CD14-positive monocyte (primary cell): Measurements from ENCODE around the gene CYTH4. TPM values are rescaled to one million over a fixed set of nuclear protein-coding genes. Genes with fewer than 3 reads are reported as not detected.

Source experiments
- DNase-seq, 3 donors: peaks; one replicate each; pipeline ENCODE4 v3.0.0-alpha.2; 2011 to 2022
- H2AFZ ChIP-seq: 2 replicates; pipeline ENCODE4 v1.6.0; 2012; ENCODE audit warnings: mild to moderate bottlenecking, low read depth, low read length, inconsistent platforms; ENCODE audit not compliant: insufficient read depth, poor library complexity, severe bottlenecking
- H3K27ac ChIP-seq, 2 donors: 1 replicate in 1 of 2; 2 replicates in 1 of 2; pipeline ENCODE4 v1.5.1; 2012 to 2013; ENCODE audit warnings: low read length in 2 of 2, control low read depth in 1 of 2, inconsistent platforms in 1 of 2, low read depth in 1 of 2, mild to moderate bottlenecking in 1 of 2
- H3K27me3 ChIP-seq, 2 donors: one replicate each; pipeline versions ENCODE4 v1.6.0 to v1.6.1; 2011 to 2013; ENCODE audit warnings: low read length in 2 of 2; ENCODE audit not compliant: control insufficient read depth in 2 of 2, insufficient read depth in 2 of 2
- H3K36me3 ChIP-seq, 2 donors: replicated peaks in 1 of 2; 1 replicate in 1 of 2; 2 replicates in 1 of 2; pipeline versions ENCODE4 v1.5.1 to v1.6.1; 2012 to 2013; ENCODE audit warnings: low read length in 2 of 2, control low read depth in 1 of 2, inconsistent platforms in 1 of 2, mild to moderate bottlenecking in 1 of 2; ENCODE audit not compliant: insufficient read depth in 2 of 2, control insufficient read depth in 1 of 2
- H3K4me1 ChIP-seq, 2 donors: 1 replicate in 1 of 2; 2 replicates in 1 of 2; pipeline versions ENCODE4 v1.5.1 to v1.6.1; 2012 to 2013; ENCODE audit warnings: low read length in 2 of 2, control low read depth in 1 of 2, inconsistent platforms in 1 of 2, mild to moderate bottlenecking in 1 of 2, moderate library complexity in 1 of 2; ENCODE audit not compliant: insufficient read depth in 2 of 2, control insufficient read depth in 1 of 2
- H3K4me2 ChIP-seq: replicated peaks from 2 replicates; pipeline ENCODE3; 2012; ENCODE audit warnings: low read length, moderate library complexity, mild to moderate bottlenecking; ENCODE audit not compliant: poor library complexity, severe bottlenecking; ENCODE audit errors: extremely low read depth
- H3K4me3 ChIP-seq, 3 experiments: fragments of 200-600 bp in 1 of 3; sonication (generic) in 1 of 3; replicated peaks in 1 of 3; 1 replicate in 2 of 3; 2 replicates in 1 of 3; pipeline ENCODE4 v1.5.1; 2011 to 2013; ENCODE audit warnings: low read length in 3 of 3, mild to moderate bottlenecking in 3 of 3, control low read depth in 2 of 3, low read depth in 2 of 3, inconsistent platforms in 1 of 3, moderate library complexity in 1 of 3
- H3K79me2 ChIP-seq: 2 replicates; pipeline ENCODE4 v1.6.0; 2012; ENCODE audit warnings: mild to moderate bottlenecking, control low read depth, inconsistent platforms, low read length, moderate library complexity; ENCODE audit not compliant: insufficient read depth
- H3K9ac ChIP-seq: 2 replicates; pipeline ENCODE4 v1.6.0; 2017; ENCODE audit warnings: low read length, mild to moderate bottlenecking; ENCODE audit not compliant: insufficient read depth, poor library complexity, severe bottlenecking
- H3K9me3 ChIP-seq, 2 donors: replicated peaks in 1 of 2; 1 replicate in 1 of 2; 2 replicates in 1 of 2; pipeline versions ENCODE4 v1.5.1 to v1.6.1; 2012 to 2013; ENCODE audit warnings: low read length in 2 of 2, control low read depth in 1 of 2; ENCODE audit not compliant: control insufficient read depth in 1 of 2, insufficient read depth in 1 of 2
- H4K20me1 ChIP-seq: 2 replicates; pipeline ENCODE4 v1.6.0; 2012; ENCODE audit warnings: mild to moderate bottlenecking, low read length, control low read depth, moderate library complexity; ENCODE audit not compliant: insufficient read depth
- H3K27ac Mint-ChIP-seq, 7 donors: one replicate each; pipeline ENCODE4 v1.8.0; 2020; ENCODE audit warnings: mild to moderate bottlenecking in 7 of 7, mixed read lengths in 7 of 7, moderate library complexity in 6 of 7, inconsistent platforms in 2 of 7
- H3K27me3 Mint-ChIP-seq, 3 donors: one replicate each; pipeline ENCODE4 v1.8.0; 2021 to 2022; ENCODE audit warnings: low read depth in 3 of 3, mild to moderate bottlenecking in 3 of 3, mixed read lengths in 3 of 3, moderate library complexity in 3 of 3, inconsistent platforms in 1 of 3
- H3K36me3 Mint-ChIP-seq, 2 donors: one replicate each; pipeline ENCODE4 v1.8.0; 2020; ENCODE audit warnings: mixed read lengths in 2 of 2, inconsistent platforms in 1 of 2, mild to moderate bottlenecking in 1 of 2
- H3K4me1 Mint-ChIP-seq: one replicate; pipeline ENCODE4 v1.8.0; 2020; ENCODE audit warnings: mild to moderate bottlenecking, mixed read lengths
- H3K4me3 Mint-ChIP-seq, 2 donors: one replicate each; pipeline ENCODE4 v1.8.0; 2020; ENCODE audit warnings: mild to moderate bottlenecking in 2 of 2, mixed read lengths in 2 of 2, moderate library complexity in 1 of 2
- H3K9me3 Mint-ChIP-seq, 7 donors: one replicate each; pipeline ENCODE4 v1.8.0; 2020 to 2022; ENCODE audit warnings: mixed read lengths in 7 of 7, mild to moderate bottlenecking in 6 of 7, moderate library complexity in 6 of 7, inconsistent platforms in 2 of 7
- WGBS: methylation state at CpG from one replicate; pipeline ENCODE4 v1.1.5; 2013; ENCODE audit warnings: missing lambda C conversion rate; ENCODE audit not compliant: insufficient coverage; 5-methylcytosine and 5-hydroxymethylcytosine counted together
- intact Hi-C, 2 donors: fragments of 100-400 bp; cut with micrococcal nuclease; formaldehyde crosslinking; loops; one replicate each; pipeline versions ENCODE4 v1.15.0 to v1.15.1; 2023
- polyA plus RNA-seq, 3 donors: library from polyadenylated mRNA; depleted of rRNA in 1 of 3; unstranded in 2 of 3; stranded (reverse) in 1 of 3; fragments of 300-500 nt in 2 of 3; fragments of >200 nt in 1 of 3; fragmentation: Illumina TruSeq in 2 of 3; gene quantifications; 1 replicate in 2 of 3; 2 replicates in 1 of 3; pipeline ENCODE4 v1.2.3, GENCODE V29; 2012 to 2021
- TF ChIP-seq, protein P1 (sequence below): fragments of 200-600 bp; IDR thresholded peaks from one replicate; pipeline ENCODE4 v1.8.0; 2022; ENCODE audit warnings: antibody characterized with exemption, mild to moderate bottlenecking

CYTH4 gene
- polyA plus RNA-seq, 3 donors = 51.0 to 254 (median 70.0) TPM

DNA sequence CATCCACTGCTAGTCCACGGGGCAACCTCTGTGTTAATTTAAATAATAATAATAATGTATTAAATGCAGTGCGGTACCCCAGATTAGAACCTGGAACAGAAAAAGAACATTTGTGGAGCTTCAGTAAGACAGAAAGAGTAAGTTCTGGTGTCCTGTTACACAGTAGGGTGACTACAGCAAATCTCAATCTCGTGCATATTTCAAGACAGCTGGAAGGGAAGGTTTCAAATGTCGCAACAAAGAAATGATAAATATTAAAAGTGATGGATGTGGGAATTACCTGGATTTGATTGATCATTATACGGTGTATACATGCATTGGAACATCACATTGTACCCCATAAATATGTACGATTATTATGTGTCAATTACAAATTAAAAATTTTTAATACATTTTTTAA, 36.6 kb upstream of the CYTH4 start:
- 60% methylated on average over 1 of the region's 6 CpGs for WGBS
- peak overlapping the region; percentile 96 to 98 for H3K27ac ChIP-seq
- TF ChIP-seq, protein P1, sequence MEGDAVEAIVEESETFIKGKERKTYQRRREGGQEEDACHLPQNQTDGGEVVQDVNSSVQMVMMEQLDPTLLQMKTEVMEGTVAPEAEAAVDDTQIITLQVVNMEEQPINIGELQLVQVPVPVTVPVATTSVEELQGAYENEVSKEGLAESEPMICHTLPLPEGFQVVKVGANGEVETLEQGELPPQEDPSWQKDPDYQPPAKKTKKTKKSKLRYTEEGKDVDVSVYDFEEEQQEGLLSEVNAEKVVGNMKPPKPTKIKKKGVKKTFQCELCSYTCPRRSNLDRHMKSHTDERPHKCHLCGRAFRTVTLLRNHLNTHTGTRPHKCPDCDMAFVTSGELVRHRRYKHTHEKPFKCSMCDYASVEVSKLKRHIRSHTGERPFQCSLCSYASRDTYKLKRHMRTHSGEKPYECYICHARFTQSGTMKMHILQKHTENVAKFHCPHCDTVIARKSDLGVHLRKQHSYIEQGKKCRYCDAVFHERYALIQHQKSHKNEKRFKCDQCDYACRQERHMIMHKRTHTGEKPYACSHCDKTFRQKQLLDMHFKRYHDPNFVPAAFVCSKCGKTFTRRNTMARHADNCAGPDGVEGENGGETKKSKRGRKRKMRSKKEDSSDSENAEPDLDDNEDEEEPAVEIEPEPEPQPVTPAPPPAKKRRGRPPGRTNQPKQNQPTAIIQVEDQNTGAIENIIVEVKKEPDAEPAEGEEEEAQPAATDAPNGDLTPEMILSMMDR = no peak
- H3K27ac Mint-ChIP-seq = peak overlapping the region in 6 of 7 donors; percentile 40 to 99 (median 97)
- H3K9ac ChIP-seq = no peak overlapping the region
- peaks cover 48% of the 10 kb centered on the region for H3K4me1 Mint-ChIP-seq
- peaks cover 34% of the 10 kb centered on the region for H3K79me2 ChIP-seq
- H3K9me3 Mint-ChIP-seq = no peaks in the 10 kb centered on the region
- H3K4me2 ChIP-seq = peak overlapping the region; percentile 97
- H3K36me3 Mint-ChIP-seq = peaks cover 12 to 14% of the 10 kb centered on the region in 2 donors
- peaks cover 4 to 8% of the 10 kb centered on the region in 2 donors for H3K36me3 ChIP-seq
- no peaks in the 10 kb centered on the region for H3K27me3 ChIP-seq
- peak overlapping the region in 1 of 2 donors; percentile 92 for H3K4me3 Mint-ChIP-seq
- intact Hi-C loops = no loop called here
- H3K4me3 ChIP-seq = peak overlapping the region in 1 of 3 experiments; percentile 99
- H4K20me1 ChIP-seq = peaks cover 15% of the 10 kb centered on the region
- no peak overlapping the region for H2AFZ ChIP-seq
- no peaks in the 10 kb centered on the region for H3K9me3 ChIP-seq
- H3K27me3 Mint-ChIP-seq = peaks cover 0 to 3% (median 2%) of the 10 kb centered on the region in 3 donors
- no peak for DNase-seq
- peaks cover 49 to 51% of the 10 kb centered on the region in 2 donors for H3K4me1 ChIP-seq

- Histone ChIP-seq H3K36me3 (no peaks in the 10 kb centered on the region), H3K4me1 (peaks cover 25 to 27% of the 10 kb centered on the region in 2 donors), H3K27me3 (no peaks in the 10 kb centered on the region), H3K9me3 (no peaks in the 10 kb centered on the region), H3K27ac (no peak overlapping the region), H2AFZ (no peak overlapping the region), H3K79me2 (peaks cover 9% of the 10 kb centered on the region), H3K9ac (no peak overlapping the region), H3K4me2 (no peak overlapping the region), H3K4me3 (no peak overlapping the region), H4K20me1 (no peaks in the 10 kb centered on the region)
- Mint-ChIP-seq H3K27me3 (peaks cover 0 to 4% (median 3%) of the 10 kb centered on the region in 3 donors), H3K4me3 (no peak overlapping the region), H3K36me3 (no peaks in the 10 kb centered on the region), H3K4me1 (peaks cover 24% of the 10 kb centered on the region), H3K27ac (peak overlapping the region in 2 of 7 donors; percentile 7 to 67), H3K9me3 (no peaks in the 10 kb centered on the region)
- no peak for DNase-seq
- TF ChIP-seq, protein P1 = no peak
- WGBS = 42% methylated on average over 1 of the region's 6 CpGs
- intact Hi-C loops = no loop called here
Observed at GRCh38 chr22:37248251-37248650, 34.1 kb upstream of the CYTH4 start.
